KMS-11 (cell line): ENCODE data around the gene EIF1.
A peak's percentile ranks its signal among the peaks of the same experiment; 100 is the strongest.

ENCODE experiments used
- H2AFZ ChIP-seq: fragments of 200-600 bp; sonication (generic); 2 replicates; pipeline ENCODE4 v1.6.1; 2016; ENCODE audit warnings: antibody characterized with exemption, mixed run types, low read depth
- H3K27ac ChIP-seq: fragments of 200-600 bp; sonication (generic); 2 replicates; pipeline ENCODE4 v1.6.1; 2016; ENCODE audit warnings: mild to moderate bottlenecking, mixed run types
- H3K27me3 ChIP-seq: fragments of 200-600 bp; sonication (generic); 2 replicates; pipeline ENCODE4 v1.6.1; 2017; ENCODE audit warnings: mild to moderate bottlenecking, low read depth, mixed run types, moderate library complexity; ENCODE audit not compliant: insufficient read depth
- H3K36me3 ChIP-seq: fragments of 200-600 bp; sonication (generic); 2 replicates; pipeline ENCODE4 v1.6.1; 2017; ENCODE audit warnings: mild to moderate bottlenecking, mixed run types; ENCODE audit not compliant: insufficient read depth
- H3K4me1 ChIP-seq: fragments of 200-600 bp; sonication (generic); 2 replicates; pipeline ENCODE4 v1.6.1; 2016; ENCODE audit warnings: mild to moderate bottlenecking, low read depth, mixed run types; ENCODE audit not compliant: poor library complexity, severe bottlenecking
- H3K4me2 ChIP-seq: fragments of 200-600 bp; sonication (generic); 2 replicates; pipeline ENCODE4 v1.7.0; 2016; ENCODE audit warnings: mild to moderate bottlenecking, mixed run types
- H3K4me3 ChIP-seq: fragments of 200-600 bp; sonication (generic); IDR thresholded peaks from 2 replicates; pipeline ENCODE4 v1.6.1; 2017; ENCODE audit warnings: low read depth, low read length, mixed read lengths; ENCODE audit not compliant: insufficient read depth
- H3K79me2 ChIP-seq: fragments of 200-600 bp; sonication (generic); 2 replicates; pipeline ENCODE4 v1.6.1; 2016; ENCODE audit warnings: low read depth, mixed run types; ENCODE audit not compliant: insufficient read depth
- H3K9ac ChIP-seq: fragments of 200-600 bp; sonication (generic); 2 replicates; pipeline ENCODE4 v1.6.1; 2016; ENCODE audit warnings: mild to moderate bottlenecking, mixed run types
- H4K20me1 ChIP-seq: fragments of 200-600 bp; sonication (generic); 2 replicates; pipeline ENCODE4 v1.6.1; 2016; ENCODE audit warnings: mild to moderate bottlenecking, mixed run types; ENCODE audit not compliant: insufficient read depth
- TF ChIP-seq, protein P1 (sequence below): fragments of 200-600 bp; sonication (generic); conservative IDR thresholded peaks from 2 replicates; pipeline ENCODE4 v1.6.1; 2017; ENCODE audit warnings: low read depth, mild to moderate bottlenecking, antibody characterized with exemption, low read length, moderate library complexity, mixed read lengths

EIF1 gene

DNA sequence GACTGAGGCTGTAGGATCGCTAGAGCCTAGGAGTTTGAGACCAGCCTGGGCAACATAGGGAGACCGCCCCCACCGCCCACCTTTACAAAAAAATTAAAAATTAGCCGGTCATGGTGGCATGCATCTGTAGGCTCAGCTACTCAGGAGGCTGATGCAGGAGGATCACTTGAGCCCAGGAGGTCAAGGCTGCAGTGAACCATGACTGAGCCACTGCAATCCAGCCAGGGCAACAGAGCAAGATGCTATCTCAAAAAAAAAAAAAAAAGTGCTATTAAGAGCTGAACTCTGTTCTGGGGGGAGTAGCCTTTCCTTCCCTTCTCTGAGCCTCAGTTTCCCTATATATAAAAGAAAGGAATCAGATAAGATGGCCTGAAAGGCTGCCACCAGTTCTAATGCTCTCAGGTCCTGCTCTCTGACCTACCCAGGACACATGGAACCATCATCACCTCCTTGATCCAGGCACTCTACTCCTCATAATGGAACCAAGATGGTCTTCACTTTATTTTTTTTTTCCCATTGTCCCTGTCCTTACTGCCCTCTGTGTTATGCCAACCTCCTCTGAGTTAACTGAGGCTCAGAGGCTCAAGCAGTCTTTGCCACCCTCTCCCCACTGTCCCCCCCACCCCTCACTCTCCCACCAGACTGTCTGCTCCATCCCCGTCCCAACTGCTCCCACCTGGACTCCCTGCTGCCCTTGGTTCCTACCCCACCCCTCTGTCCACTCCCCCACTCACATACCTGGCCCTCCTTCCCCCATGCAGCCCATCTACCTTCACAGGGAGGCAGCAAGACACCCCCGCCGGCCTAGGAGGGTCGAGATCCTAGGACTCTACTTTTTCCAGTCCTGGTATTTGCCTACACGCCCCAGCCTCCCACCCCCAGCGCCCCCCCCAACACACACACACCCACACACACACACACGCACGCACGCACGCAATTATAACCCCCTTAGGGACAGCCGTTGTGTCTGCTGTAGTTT, 23.8 kb upstream of the EIF1 start:
- Histone ChIP-seq H3K27ac (peak overlapping the region; percentile 77), H3K4me3 (no peak overlapping the region), H2AFZ (peak overlapping the region; percentile 71)

DNA sequence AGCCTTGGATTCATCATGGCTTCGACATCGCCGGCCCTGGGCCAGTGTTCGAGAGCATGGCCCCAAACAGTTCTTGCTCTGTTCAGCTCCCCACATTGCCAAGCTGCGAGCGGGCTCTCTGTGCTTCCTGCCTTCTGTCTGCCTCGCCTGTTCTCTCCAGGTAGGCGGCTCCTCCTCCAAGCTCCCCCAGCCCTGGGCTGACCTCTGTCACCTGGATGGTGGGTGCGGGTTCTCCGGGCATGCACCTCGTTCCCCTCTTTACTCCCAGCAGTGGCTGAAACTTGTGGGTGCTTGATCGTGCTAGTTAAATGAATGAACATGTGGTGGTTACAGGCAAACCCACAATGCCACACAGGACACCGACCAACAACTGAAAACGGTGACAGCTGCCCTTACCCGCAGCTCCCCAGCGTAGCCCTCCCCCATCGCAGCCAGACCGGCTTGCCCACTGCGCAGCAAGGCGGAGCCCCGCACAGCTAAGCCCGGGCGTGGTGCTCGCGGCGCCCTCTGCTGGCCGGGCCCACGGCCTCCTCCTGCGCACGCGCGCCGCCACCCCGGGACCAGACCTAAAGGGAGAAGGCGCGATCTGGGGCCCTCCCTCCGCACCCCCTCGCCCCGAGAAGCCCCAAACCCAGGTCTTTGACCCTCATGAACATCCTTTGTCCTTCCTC, 23.0 kb upstream of the EIF1 start:
- H3K4me3 ChIP-seq: no peak overlapping the region
- TF ChIP-seq, protein P1, sequence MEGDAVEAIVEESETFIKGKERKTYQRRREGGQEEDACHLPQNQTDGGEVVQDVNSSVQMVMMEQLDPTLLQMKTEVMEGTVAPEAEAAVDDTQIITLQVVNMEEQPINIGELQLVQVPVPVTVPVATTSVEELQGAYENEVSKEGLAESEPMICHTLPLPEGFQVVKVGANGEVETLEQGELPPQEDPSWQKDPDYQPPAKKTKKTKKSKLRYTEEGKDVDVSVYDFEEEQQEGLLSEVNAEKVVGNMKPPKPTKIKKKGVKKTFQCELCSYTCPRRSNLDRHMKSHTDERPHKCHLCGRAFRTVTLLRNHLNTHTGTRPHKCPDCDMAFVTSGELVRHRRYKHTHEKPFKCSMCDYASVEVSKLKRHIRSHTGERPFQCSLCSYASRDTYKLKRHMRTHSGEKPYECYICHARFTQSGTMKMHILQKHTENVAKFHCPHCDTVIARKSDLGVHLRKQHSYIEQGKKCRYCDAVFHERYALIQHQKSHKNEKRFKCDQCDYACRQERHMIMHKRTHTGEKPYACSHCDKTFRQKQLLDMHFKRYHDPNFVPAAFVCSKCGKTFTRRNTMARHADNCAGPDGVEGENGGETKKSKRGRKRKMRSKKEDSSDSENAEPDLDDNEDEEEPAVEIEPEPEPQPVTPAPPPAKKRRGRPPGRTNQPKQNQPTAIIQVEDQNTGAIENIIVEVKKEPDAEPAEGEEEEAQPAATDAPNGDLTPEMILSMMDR: peak; percentile 95
- peak overlapping the region; percentile 71 for H2AFZ ChIP-seq
- peaks cover 57% of the 10 kb centered on the region for H3K4me1 ChIP-seq
- H3K9ac ChIP-seq: peak overlapping the region; percentile 61
- no peaks in the 10 kb centered on the region for H3K36me3 ChIP-seq
- H3K27me3 ChIP-seq: peaks cover 11% of the 10 kb centered on the region
- peak overlapping the region; percentile 77 for H3K27ac ChIP-seq
- no peaks in the 10 kb centered on the region for H3K79me2 ChIP-seq
- H3K4me2 ChIP-seq: peak overlapping the region; percentile 81
- H4K20me1 ChIP-seq: no peaks in the 10 kb centered on the region

More for the DNA sequence above, 23.8 kb upstream of the EIF1 start:
- H3K79me2 ChIP-seq: no peaks in the 10 kb centered on the region
- no peaks in the 10 kb centered on the region for H4K20me1 ChIP-seq
- peaks cover 53% of the 10 kb centered on the region for H3K4me1 ChIP-seq
- peaks cover 11% of the 10 kb centered on the region for H3K27me3 ChIP-seq
- peak overlapping the region; percentile 81 for H3K4me2 ChIP-seq
- TF ChIP-seq, protein P1: no peak
- no peaks in the 10 kb centered on the region for H3K36me3 ChIP-seq
- H3K9ac ChIP-seq: peak overlapping the region; percentile 61; the same call in 1 of the 2 replicates

DNA sequence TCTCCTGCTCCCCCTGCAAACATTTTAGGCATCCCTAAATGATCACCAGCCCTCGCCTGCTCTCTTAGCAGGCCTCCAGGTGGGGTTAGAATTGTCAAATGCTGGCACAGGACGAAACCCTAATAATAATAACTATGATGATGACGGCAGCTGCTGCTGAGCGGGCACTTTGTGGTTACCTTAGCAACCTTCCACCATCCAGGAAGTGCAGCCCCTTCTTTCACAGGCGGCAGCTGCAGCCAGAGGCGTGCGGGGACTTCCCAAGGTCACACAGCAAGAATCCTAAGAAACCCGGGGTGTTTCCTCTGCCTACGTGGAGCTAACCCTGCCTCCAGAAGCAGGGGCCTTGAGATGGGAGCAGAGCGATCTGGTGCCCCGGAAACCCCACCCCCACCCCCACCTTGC, 22.4 kb upstream of the EIF1 start:
- Histone ChIP-seq H3K36me3 (no peaks in the 10 kb centered on the region), H3K27ac (peak overlapping the region; percentile 77), H3K4me3 (no peak overlapping the region), H3K4me2 (peak overlapping the region; percentile 76), H3K79me2 (no peaks in the 10 kb centered on the region), H3K9ac (peak overlapping the region; percentile 61), H4K20me1 (no peaks in the 10 kb centered on the region), H3K27me3 (peaks cover 11% of the 10 kb centered on the region), H2AFZ (peak overlapping the region; percentile 71; the same call in 1 of the 2 replicates), H3K4me1 (peaks cover 57% of the 10 kb centered on the region)
- TF ChIP-seq, protein P1: peak; percentile 55

GRCh38 chr17:41666708-41667279, 21.9 kb upstream of the EIF1 start:
- Histone ChIP-seq H3K27ac (peak overlapping the region; percentile 77), H3K79me2 (no peaks in the 10 kb centered on the region), H3K4me2 (peak overlapping the region; percentile 76), H3K4me1 (peaks cover 59% of the 10 kb centered on the region), H3K27me3 (peaks cover 11% of the 10 kb centered on the region), H3K4me3 (no peak overlapping the region), H4K20me1 (no peaks in the 10 kb centered on the region), H2AFZ (peak overlapping the region; percentile 71), H3K36me3 (no peaks in the 10 kb centered on the region), H3K9ac (peak overlapping the region; percentile 61)
- TF ChIP-seq, protein P1: peak; percentile 97
